H1 (cell line): Measurements from ENCODE around the gene PLXNB2. TPM values are rescaled to one million over a fixed set of nuclear protein-coding genes. Genes with fewer than 3 reads are reported as not detected.

ENCODE experiments used
- ASH2L ChIP-seq: fragments of 200-600, 300-600 bp; sonication (generic); IDR thresholded peaks from one replicate; pipeline ENCODE4 v1.7.1; 2017; ENCODE audit warnings: low read length
- CBX8 ChIP-seq: fragments of 300-800, 300-1000 bp; sonication (generic); IDR thresholded peaks from 2 replicates; pipeline ENCODE4 v1.7.1; 2016; ENCODE audit warnings: low read depth, low read length, borderline replicate concordance
- EP300 ChIP-seq, 2 experiments: IDR thresholded peaks; 1 replicate in 1 of 2; 2 replicates in 1 of 2; pipeline ENCODE4 v1.6.1; 2011 to 2012; ENCODE audit warnings: low read depth in 2 of 2, low read length in 2 of 2, mild to moderate bottlenecking in 2 of 2, borderline replicate concordance in 1 of 2, inconsistent platforms in 1 of 2, moderate library complexity in 1 of 2
- KDM1A ChIP-seq: fragments of 200-600, 300-600 bp; sonication (generic); IDR thresholded peaks from 2 replicates; pipeline ENCODE4 v1.7.1; 2016; ENCODE audit warnings: mild to moderate bottlenecking, low read length, borderline replicate concordance
- KDM4A ChIP-seq: IDR thresholded peaks from one replicate; pipeline ENCODE4 v1.7.1; 2012; ENCODE audit warnings: low read depth, mild to moderate bottlenecking, moderate library complexity, low read length, inconsistent platforms; ENCODE audit not compliant: severe bottlenecking
- polyA plus RNA-seq, 7 experiments: library from polyadenylated mRNA; depleted of rRNA in 3 of 7; stranded (reverse) in 5 of 7; unstranded in 2 of 7; fragments of >200 nt in 5 of 7; fragments of 200-250 nt in 2 of 7; gene quantifications; 1 replicate in 5 of 7; 2 replicates in 1 of 7; 4 replicates in 1 of 7; pipeline versions ENCODE4 v1.2.1 to v1.2.3, GENCODE V29; 2011 to 2013; ENCODE audit warnings: missing spikeins in 2 of 7, mixed read lengths in 2 of 7
- total RNA-seq: library from RNA; stranded (reverse); fragmentation: NEBNext Ultra II Directional; extraction: Animal tissue kit (Norgen Biotek cat#: 25700); gene quantifications from 2 replicates; pipeline ENCODE4 v1.2.1, GENCODE V29; 2021

Gene PLXNB2
- total and polyA plus RNA-seq, 2 of the 8 experiments (the other 6 are each of a cell fraction or from before 2014, with no cell fraction given), result 58.3 to 92.8 TPM

GRCh38 chr22:50249341-50250248 lies 57.9 kb downstream of the PLXNB2 start (continued):
- TF ChIP-seq KDM4A, result no peak
- TF ChIP-seq ASH2L, result no peak
- no peak for TF ChIP-seq CBX8
- no peak for TF ChIP-seq KDM1A
- TF ChIP-seq EP300 (IDR thresholded peaks at IDR 0.05; ENCODE audit: borderline replicate concordance in 1 of 2, low read depth in 2 of 2, low read length in 2 of 2), result no peak
